ENCODE results near the gene CDH4.

The CDH4 gene

DNA sequence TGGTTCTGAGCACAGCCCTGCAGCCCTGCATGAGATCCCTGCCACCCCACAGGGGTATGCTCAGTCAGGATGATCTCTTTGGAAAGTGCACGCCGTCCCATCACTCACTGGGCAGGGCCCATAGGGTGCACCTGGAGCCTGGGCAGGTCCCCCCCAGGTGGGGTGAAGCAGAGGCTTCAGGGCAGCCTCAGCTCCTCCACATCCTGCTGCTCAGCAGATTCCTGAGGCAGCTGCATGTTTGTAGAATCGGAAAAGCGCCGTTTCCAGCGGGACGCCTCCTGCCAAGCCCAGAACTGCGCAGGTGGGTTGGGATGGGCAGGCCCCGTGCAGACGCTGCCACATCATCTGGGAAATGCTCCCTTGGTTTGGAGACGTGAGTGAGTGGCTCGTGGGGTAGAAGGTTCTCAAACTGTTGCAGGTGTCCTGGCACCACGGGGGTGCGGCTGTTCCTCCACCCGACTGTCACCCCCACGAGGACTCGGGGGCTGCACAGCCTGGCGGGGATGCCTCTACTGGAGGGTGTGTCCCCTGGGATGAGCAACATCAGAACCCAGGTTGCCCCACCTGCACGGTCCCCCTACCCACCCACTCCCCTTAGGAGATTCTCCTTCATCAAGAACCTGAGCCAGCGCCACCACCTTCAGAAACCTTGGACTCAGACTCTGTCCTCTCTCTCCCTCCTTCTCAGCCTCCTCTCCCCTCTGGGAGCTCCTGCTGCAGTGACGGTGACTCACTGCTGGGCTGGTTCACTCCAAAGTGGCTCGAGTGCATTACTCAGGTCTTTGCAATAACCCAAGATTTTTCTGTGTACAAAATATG lies 479.5 kb downstream of the CDH4 start:
- no peak for DNase-seq

- DNase-seq: no peak
Observed at GRCh38 chr20:61732511-61733210, 480.6 kb downstream of the CDH4 start.

DNA sequence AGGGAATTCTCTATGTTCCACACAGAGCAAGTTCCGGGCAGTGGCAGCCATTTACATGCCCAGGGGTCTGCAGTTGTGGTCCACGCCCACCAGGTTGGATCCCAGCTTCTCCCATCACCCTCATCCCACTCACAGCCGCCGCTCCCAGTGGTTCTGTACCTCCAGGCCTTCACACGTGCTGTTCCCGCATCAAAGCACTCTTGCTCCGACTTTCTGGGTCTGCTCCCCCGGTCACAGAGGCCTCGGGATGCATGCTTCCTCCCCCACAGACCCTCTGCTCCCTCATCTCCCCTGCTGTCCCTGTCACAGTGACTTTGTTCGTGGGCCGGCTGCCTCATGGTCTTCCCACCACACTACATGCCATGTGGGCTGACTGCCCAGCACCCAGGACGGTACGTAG lies 481.2 kb downstream of the CDH4 start:
- no peak for DNase-seq

GRCh38 chr20:61733891-61734732 lies 482.1 kb downstream of the CDH4 start:
- no peak for DNase-seq

GRCh38 chr20:61734733-61735502 lies 482.9 kb downstream of the CDH4 start:
- DNase-seq: no peak

GRCh38 chr20:61735503-61735785 lies 483.4 kb downstream of the CDH4 start:
- no peak for DNase-seq

GRCh38 chr20:61736001-61736635 lies 484.1 kb downstream of the CDH4 start:
- no peak for DNase-seq

DNA sequence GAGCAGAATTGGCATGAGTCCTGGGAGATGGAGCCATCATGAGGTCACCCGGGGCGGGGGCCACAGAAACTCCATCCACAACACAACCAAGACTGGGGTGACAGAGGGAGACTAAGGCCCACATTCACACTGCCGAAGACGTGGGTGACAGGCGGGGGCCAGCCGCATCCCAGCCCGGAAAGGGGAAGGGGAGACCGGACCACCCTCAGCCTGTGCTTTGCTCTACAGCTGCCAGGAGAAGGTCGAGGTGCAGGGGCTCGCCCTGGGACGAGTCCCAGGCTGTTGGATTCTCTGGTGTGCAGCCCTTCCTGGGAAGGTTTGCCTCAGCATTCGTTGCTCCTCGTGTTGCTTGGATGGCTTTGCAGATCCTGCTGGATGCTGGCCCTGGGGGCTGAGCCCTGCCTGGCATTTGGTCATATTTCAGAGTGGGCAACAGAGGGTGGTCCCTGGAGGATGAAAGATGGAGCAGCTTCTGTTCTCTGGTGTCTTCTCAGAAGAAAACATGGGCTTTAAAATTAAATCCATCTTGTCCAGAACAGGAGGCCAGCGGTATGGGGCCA lies 484.8 kb downstream of the CDH4 start:
- DNase-seq: no peak

GRCh38 chr20:61737346-61737745 lies 485.3 kb downstream of the CDH4 start:
- DNase-seq: no peak

GRCh38 chr20:61737812-61738443 lies 485.9 kb downstream of the CDH4 start:
- no peak for DNase-seq

DNA sequence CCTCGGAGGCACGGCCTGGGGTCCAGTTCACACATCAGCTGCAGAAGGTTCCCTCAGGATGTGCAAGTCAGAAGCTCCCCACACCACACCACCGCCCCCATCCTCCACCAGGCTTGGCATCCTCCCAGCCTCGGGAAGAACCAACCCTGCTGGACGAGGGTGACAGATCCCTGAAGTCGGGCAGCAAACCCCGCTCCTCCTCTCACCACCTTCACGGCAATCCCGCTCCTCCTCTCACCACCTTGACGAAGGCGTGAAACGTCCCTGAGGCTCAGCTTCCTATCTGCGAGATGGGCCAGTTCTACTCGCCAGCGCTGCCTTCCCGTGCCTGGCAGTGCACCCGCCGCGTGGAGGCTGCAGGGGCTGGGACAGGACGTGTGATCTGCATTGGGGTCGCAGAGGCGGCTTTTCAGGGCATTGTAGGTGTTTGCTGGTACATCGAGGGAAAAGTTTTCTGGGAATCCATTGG lies 486.6 kb downstream of the CDH4 start:
- DNase-seq: no peak

- DNase-seq: no peak
Observed at GRCh38 chr20:61739086-61739831, 487.2 kb downstream of the CDH4 start.

DNA sequence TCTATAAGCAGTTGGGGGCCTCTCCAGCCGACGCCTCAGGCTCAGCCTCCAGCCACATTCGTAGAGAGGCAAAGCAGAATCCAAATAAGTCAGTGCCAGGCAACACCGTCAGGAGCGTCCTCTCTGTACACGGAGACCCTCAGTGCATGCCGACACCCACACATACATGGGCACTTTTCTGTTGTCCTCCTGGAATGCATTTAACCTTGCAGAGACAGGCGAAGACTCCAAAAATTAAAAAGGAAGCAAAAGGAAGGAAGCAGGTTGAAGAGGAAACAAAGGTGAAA lies 487.7 kb downstream of the CDH4 start:
- DNase-seq: no peak

DNA sequence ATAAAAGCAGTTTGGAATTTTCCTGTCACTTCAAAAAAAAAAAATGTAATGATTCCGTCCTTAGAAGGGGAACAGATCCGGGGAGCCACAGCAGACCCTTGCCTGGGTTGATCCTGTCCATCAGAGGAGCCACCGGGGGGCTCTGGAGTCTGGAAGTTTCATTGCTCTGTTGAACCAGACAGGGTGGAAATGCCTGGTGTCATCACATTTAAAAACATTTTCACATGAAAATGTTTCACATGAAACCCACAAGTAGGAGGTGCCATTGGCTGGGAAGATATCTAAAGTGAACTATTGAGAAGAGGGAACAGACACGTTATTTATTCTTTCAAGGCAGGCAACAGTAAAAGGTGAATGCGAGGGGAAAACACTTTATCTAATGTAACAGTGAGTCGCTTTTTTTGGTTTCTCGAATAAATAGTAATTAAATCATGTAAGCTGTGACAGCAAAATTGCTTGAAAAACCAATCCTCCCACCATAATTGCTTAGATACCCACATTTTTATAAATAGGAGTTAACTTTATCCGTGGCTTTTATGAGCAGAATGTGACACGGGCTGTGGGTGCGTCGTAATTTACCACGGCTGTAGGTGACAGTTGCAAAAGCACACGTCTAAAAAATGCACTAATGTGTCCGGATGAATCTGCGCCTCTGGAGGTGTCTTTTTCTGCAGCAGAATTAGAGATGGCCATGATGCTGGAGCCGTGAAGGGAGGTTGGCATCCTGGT lies 490.2 kb downstream of the CDH4 start:
- no peak for DNase-seq

DNA sequence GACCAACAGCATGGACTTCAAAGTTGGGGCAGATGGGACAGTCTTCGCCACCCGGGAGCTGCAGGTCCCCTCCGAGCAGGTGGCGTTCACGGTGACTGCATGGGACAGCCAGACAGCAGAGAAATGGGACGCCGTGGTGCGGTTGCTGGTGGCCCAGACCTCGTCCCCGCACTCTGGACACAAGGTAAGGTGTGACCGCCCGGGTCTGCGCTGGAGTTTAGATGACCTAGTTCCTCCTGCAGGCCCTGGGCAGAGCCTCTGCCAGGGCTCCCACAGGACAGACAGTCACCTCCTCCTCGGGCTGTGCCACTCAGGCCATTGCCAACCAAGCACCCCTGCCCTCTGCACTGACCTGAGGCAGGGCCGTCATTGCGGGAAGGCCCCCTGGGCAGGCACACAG lies 491.5 kb downstream of the CDH4 start:
- no peak for DNase-seq

DNA sequence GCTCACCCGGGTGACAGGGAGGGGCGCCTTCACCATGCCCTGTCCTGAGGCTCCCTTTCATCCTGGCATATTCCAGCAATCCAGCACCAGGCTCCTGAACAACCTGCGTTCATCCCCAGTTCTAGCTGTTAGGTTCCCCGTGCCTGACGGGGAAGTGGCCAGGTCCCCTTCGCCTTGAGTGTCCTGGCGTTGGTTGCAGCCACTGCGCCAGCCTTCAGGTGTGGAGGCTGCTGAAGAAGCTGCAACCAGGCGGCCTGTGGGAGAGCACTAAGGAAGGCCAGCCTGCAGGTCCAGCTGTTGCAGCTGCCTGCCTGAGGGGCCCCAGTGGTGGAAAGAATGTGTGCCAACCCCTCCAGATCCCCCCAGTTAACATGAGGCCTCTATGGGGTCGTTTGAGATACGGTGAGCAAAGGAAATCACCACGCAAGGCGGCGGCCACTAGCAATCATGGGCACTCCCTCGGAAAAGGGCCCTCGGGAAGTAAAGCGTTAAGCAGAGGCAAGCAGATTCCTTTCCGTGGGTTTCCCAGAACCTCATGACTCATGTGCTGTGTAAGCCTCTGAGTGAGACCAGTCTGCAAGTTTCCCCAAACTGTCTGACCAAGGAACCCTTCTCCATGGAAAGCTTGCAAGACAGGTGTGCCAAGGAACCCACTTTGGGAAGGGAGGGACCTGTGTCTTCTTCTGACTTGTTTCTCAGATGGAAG lies 492.8 kb downstream of the CDH4 start:
- DNase-seq: no peak

- DNase-seq: no peak
Observed at GRCh38 chr20:61745397-61746146, 493.5 kb downstream of the CDH4 start.

GRCh38 chr20:61746147-61746646 lies 494.1 kb downstream of the CDH4 start:
- no peak for DNase-seq

- no peak for DNase-seq
Observed at GRCh38 chr20:61746781-61747180, 494.7 kb downstream of the CDH4 start.
